Nephron (organoid): ENCODE measurements around the gene ARL10.

ENCODE experiments used
- H3K27ac Mint-ChIP-seq, 3 experiments: 2 replicates each; pipeline ENCODE4 v1.8.0; 2020; ENCODE audit warnings: mixed read lengths in 3 of 3, mild to moderate bottlenecking in 2 of 3, moderate library complexity in 1 of 3
- H3K27me3 Mint-ChIP-seq: 2 replicates; pipeline ENCODE4 v1.8.0; 2021; ENCODE audit warnings: low read depth, mild to moderate bottlenecking, moderate library complexity, mixed read lengths
- H3K36me3 Mint-ChIP-seq: 2 replicates; pipeline ENCODE4 v1.8.0; 2020; ENCODE audit warnings: low read depth, mixed read lengths
- H3K4me1 Mint-ChIP-seq: 2 replicates; pipeline ENCODE4 v1.8.0; 2020; ENCODE audit warnings: mixed read lengths
- H3K4me3 Mint-ChIP-seq, 3 experiments: 2 replicates each; pipeline ENCODE4 v1.8.0; 2020; ENCODE audit warnings: mild to moderate bottlenecking in 3 of 3, mixed read lengths in 3 of 3, moderate library complexity in 2 of 3
- H3K9me3 Mint-ChIP-seq: 2 replicates; pipeline ENCODE4 v1.8.0; 2020; ENCODE audit warnings: mixed read lengths
- TF ChIP-seq, protein P1 (sequence below), 3 experiments: fragments of 200-600 bp; sonication (generic); IDR thresholded peaks; one replicate each; pipeline ENCODE4 v1.5.0; 2021; ENCODE audit warnings: antibody characterized with exemption in 3 of 3; ENCODE audit not compliant: unreplicated experiment in 3 of 3

ARL10 gene, protein sequence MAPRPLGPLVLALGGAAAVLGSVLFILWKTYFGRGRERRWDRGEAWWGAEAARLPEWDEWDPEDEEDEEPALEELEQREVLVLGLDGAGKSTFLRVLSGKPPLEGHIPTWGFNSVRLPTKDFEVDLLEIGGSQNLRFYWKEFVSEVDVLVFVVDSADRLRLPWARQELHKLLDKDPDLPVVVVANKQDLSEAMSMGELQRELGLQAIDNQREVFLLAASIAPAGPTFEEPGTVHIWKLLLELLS

DNA sequence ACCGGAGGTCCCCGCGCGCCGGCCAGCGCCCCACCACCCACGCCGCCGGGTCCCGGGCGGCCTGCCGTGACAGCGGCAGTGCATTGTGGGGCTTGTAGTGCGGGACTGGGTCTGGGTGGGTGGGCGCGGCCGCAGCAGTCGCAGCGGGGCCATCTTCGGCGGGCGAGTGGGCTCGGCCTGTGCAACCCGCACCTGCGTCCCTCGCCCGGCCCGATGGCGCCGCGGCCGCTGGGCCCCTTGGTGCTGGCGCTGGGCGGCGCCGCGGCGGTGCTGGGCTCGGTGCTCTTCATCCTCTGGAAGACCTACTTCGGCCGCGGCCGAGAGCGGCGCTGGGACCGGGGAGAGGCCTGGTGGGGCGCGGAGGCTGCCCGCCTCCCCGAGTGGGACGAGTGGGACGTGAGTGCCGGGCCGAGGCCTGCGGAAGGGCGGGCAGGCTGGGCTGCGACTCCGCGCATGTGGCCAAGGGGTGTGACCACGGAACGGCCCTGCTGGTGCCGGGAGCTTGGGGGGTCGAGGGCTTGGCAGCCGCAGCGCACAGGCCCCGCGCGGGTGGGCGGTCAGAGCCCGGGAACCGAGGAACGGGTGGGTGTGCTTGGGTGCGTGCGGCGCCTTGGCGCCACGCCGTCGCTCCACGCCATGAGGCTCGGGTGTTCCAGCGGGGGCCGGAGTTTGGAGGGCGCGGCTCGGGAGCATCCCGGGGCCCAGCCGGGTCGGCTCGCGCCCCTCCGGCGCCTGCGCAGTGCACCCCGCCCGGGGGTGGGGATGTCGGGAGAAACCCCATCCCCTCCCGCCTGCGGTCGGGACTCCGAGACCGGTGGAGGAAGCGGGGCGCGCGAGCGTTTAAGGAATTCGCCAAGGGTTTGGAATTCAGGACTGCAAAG, at the start of gene ARL10:
TSS of gene ARL10 (plus strand) at position 137 of the 881 bp plus-strand sequence. CDS start at position 214, 77 bp downstream.
- TF ChIP-seq, protein P1, sequence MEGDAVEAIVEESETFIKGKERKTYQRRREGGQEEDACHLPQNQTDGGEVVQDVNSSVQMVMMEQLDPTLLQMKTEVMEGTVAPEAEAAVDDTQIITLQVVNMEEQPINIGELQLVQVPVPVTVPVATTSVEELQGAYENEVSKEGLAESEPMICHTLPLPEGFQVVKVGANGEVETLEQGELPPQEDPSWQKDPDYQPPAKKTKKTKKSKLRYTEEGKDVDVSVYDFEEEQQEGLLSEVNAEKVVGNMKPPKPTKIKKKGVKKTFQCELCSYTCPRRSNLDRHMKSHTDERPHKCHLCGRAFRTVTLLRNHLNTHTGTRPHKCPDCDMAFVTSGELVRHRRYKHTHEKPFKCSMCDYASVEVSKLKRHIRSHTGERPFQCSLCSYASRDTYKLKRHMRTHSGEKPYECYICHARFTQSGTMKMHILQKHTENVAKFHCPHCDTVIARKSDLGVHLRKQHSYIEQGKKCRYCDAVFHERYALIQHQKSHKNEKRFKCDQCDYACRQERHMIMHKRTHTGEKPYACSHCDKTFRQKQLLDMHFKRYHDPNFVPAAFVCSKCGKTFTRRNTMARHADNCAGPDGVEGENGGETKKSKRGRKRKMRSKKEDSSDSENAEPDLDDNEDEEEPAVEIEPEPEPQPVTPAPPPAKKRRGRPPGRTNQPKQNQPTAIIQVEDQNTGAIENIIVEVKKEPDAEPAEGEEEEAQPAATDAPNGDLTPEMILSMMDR (IDR thresholded peaks at IDR 0.05; ENCODE audit: unreplicated experiment in 3 of 3) = no peak
- Mint-ChIP-seq H3K9me3 (no peaks in the 10 kb centered on the region), H3K27me3 (peaks cover 22% of the 10 kb centered on the region), H3K4me1 (peaks cover 12% of the 10 kb centered on the region), H3K27ac (peak within 1 kb of the TSS in 1 of 3 experiments; percentile 51), H3K4me3 (peak within 1 kb of the TSS; percentile 76 to 89 (median 87)), H3K36me3 (peaks cover 31% of the 10 kb centered on the region)

- Mint-ChIP-seq H3K9me3 (no peaks in the 10 kb centered on the region), H3K4me3 (no peak overlapping the region), H3K36me3 (peaks cover 45% of the 10 kb centered on the region), H3K27me3 (no peaks in the 10 kb centered on the region), H3K4me1 (no peaks in the 10 kb centered on the region), H3K27ac (no peak overlapping the region)
- TF ChIP-seq, protein P1 (IDR thresholded peaks at IDR 0.05; ENCODE audit: unreplicated experiment in 3 of 3) = no peak
Measured at GRCh38 chr5:176317534-176318374, 47.5 kb upstream of the ARL10 start.

GRCh38 chr5:176319827-176320554, 45.3 kb upstream of the ARL10 start:
- Mint-ChIP-seq H3K27me3 (no peaks in the 10 kb centered on the region), H3K4me3 (no peak overlapping the region), H3K27ac (no peak overlapping the region), H3K36me3 (peaks cover 49% of the 10 kb centered on the region), H3K9me3 (no peaks in the 10 kb centered on the region), H3K4me1 (no peaks in the 10 kb centered on the region)
- TF ChIP-seq, protein P1 (IDR thresholded peaks at IDR 0.05; ENCODE audit: unreplicated experiment in 3 of 3) = peak; percentile 13 to 25 (median 14)

DNA sequence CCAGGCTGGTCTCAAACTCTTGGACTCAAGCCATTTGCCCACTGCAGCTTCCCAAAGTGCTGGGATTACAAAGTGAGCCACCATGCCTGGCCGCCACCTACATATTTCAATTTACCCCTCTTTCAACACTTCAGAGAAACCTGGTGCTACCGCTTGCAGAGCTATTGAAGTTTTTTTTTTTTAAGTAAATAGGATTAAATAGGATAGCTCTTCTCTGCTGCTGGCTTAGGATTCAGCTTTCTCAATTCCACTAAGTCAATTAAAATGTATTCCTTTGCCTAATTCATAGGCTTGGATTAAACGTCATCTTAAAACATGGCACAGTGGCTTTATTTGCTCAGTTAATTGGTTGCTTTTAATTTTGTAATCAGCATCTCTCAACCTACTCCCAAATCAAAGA, 44.7 kb upstream of the ARL10 start:
- Mint-ChIP-seq H3K27me3 (no peaks in the 10 kb centered on the region), H3K4me3 (no peak overlapping the region), H3K9me3 (no peaks in the 10 kb centered on the region), H3K4me1 (no peaks in the 10 kb centered on the region), H3K27ac (no peak overlapping the region), H3K36me3 (peaks cover 44% of the 10 kb centered on the region)
- TF ChIP-seq, protein P1 (IDR thresholded peaks at IDR 0.05; ENCODE audit: unreplicated experiment in 3 of 3) = no peak

- Mint-ChIP-seq H3K9me3 (peaks cover 3% of the 10 kb centered on the region), H3K27me3 (no peaks in the 10 kb centered on the region), H3K36me3 (peaks cover 54% of the 10 kb centered on the region), H3K4me3 (no peak overlapping the region), H3K4me1 (no peaks in the 10 kb centered on the region), H3K27ac (no peak overlapping the region)
- TF ChIP-seq, protein P1 (IDR thresholded peaks at IDR 0.05; ENCODE audit: unreplicated experiment in 3 of 3) = no peak
Measured at GRCh38 chr5:176334031-176334770, 31.1 kb upstream of the ARL10 start.
